Esophagus muscularis mucosa (tissue), 4 donors: Measurements from ENCODE around the gene PDXP. TPM values are rescaled to one million over a fixed set of nuclear protein-coding genes. Genes with fewer than 3 reads are reported as not detected.

Experiments
- DNase-seq: peaks from one replicate; pipeline ENCODE4 v3.0.0-alpha.2; 2017; ENCODE audit errors: extremely low spot score
- H3K27ac ChIP-seq, 4 donors: fragments of 200-600 bp; sonication (generic); replicated peaks in 1 of 4; 1 replicate in 3 of 4; 2 replicates in 1 of 4; pipeline ENCODE4 v1.5.1; 2016 to 2019; ENCODE audit warnings: mild to moderate bottlenecking in 1 of 4
- H3K27me3 ChIP-seq, 4 donors: fragments of 200-600 bp; sonication (generic); one replicate each; pipeline versions ENCODE4 v1.5.1 to v1.6.0; 2016 to 2019
- H3K36me3 ChIP-seq, 4 donors: fragments of 200-600 bp; sonication (generic); one replicate each; pipeline ENCODE4 v1.5.1; 2016 to 2019
- H3K4me1 ChIP-seq, 4 donors: fragments of 200-600 bp; sonication (generic); one replicate each; pipeline ENCODE4 v1.5.1; 2016 to 2019
- H3K4me3 ChIP-seq, 4 donors: fragments of 200-600 bp; sonication (generic); 1 replicate in 2 of 4; 2 replicates in 2 of 4; pipeline ENCODE4 v1.5.1; 2016 to 2019; ENCODE audit warnings: mild to moderate bottlenecking in 4 of 4, moderate library complexity in 1 of 4
- H3K9me3 ChIP-seq, 4 donors: fragments of 200-600 bp; sonication (generic); 1 replicate in 3 of 4; 2 replicates in 1 of 4; pipeline ENCODE4 v1.5.1; 2016 to 2019
- EP300 ChIP-seq: sonication (generic); formaldehyde crosslinking; IDR thresholded peaks from one replicate; pipeline ENCODE4 v1.6.1; 2017; ENCODE audit warnings: antibody characterized with exemption
- POLR2A ChIP-seq: fragments of 450-650 bp; IDR thresholded peaks from one replicate; pipeline ENCODE4 v1.6.1; 2017; ENCODE audit warnings: antibody characterized with exemption, moderate library complexity, mild to moderate bottlenecking, low read depth
- POLR2AphosphoS5 ChIP-seq, 2 donors: sonication (generic); formaldehyde crosslinking; IDR thresholded peaks; one replicate each; pipeline ENCODE4 v1.6.1; 2017; ENCODE audit warnings: antibody characterized with exemption in 2 of 2
- WGBS: methylation state at CpG from one replicate; pipeline ENCODE4 v1.1.5; 2018; 5-methylcytosine and 5-hydroxymethylcytosine counted together
- intact Hi-C: fragments of 100-400 bp; cut with DNase I; formaldehyde crosslinking; loops from one replicate; pipeline ENCODE4 v1.15.1; 2023
- total RNA-seq, 4 donors: library from RNA; depleted of rRNA; stranded (reverse); fragments of >200 nt; gene quantifications; one replicate each; pipeline versions ENCODE4 v1.1.0 to v1.2.1, GENCODE V29; 2016
- TF ChIP-seq, protein P1 (sequence below), 3 experiments: fragments of 200-600 bp in 2 of 3; fragments of 450-650 bp in 1 of 3; sonication (generic) in 2 of 3; IDR thresholded peaks; one replicate each; pipeline ENCODE4 v1.5.1; 2017 to 2019; ENCODE audit warnings: antibody characterized with exemption in 3 of 3, mild to moderate bottlenecking in 2 of 3, moderate library complexity in 1 of 3

PDXP gene
- total RNA-seq, 4 donors from 2014 or later = 7.3 to 28.3 (median 17.4) TPM

DNA sequence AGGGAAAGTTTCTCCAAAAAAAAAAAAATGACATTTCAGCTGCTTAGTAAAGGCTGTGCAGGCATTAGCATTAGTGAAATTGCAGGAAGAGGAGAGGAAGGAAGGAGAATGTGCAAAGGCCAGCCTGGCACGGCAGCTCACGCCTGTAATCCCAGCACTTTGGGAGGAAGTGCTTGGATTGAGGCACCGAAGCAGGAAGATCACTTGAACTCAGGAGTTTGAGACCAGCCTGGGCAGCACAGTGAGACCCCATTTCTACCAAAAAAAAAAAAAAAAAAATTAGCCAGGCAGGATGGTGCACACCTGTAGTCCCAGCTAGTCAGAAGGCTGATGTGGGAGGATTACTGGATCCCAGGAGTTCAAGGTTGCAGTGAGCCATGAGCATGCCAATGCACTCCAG is 46.1 kb downstream of the PDXP start:
- no peak for DNase-seq
- no peaks in the 10 kb centered on the region for H3K4me1 ChIP-seq
- no peak for TF ChIP-seq EP300
- TF ChIP-seq POLR2AphosphoS5 (IDR thresholded peaks at IDR 0.05) = no peak
- TF ChIP-seq, protein P1, sequence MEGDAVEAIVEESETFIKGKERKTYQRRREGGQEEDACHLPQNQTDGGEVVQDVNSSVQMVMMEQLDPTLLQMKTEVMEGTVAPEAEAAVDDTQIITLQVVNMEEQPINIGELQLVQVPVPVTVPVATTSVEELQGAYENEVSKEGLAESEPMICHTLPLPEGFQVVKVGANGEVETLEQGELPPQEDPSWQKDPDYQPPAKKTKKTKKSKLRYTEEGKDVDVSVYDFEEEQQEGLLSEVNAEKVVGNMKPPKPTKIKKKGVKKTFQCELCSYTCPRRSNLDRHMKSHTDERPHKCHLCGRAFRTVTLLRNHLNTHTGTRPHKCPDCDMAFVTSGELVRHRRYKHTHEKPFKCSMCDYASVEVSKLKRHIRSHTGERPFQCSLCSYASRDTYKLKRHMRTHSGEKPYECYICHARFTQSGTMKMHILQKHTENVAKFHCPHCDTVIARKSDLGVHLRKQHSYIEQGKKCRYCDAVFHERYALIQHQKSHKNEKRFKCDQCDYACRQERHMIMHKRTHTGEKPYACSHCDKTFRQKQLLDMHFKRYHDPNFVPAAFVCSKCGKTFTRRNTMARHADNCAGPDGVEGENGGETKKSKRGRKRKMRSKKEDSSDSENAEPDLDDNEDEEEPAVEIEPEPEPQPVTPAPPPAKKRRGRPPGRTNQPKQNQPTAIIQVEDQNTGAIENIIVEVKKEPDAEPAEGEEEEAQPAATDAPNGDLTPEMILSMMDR (IDR thresholded peaks at IDR 0.05) = no peak
- no peak for TF ChIP-seq POLR2A
- no peaks in the 10 kb centered on the region for H3K36me3 ChIP-seq
- H3K9me3 ChIP-seq = no peaks in the 10 kb centered on the region
- no peak overlapping the region for H3K4me3 ChIP-seq
- no peaks in the 10 kb centered on the region for H3K27me3 ChIP-seq
- 85% methylated on average over 3 of the region's 3 CpGs for WGBS
- no peak overlapping the region for H3K27ac ChIP-seq
- intact Hi-C loops = no loop called here

DNA sequence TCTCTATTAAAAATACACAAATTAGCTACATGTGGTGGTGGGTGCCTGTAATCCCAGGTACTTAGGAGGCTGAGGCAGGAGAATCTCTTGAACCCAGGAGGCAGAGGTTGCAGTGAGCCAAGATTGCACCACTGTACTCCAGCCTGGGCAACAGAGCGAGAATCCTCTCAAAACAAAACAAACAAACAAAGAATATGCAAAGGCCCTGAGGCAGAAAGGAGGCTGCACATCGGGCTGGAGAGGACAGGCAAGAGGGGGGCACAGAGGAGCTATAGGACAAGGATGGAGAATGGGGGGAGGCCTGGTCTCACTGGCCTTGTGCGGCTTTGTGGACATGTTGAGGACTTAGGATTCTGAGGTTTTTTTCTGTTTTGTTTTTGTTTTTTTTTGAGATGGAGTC is 46.7 kb downstream of the PDXP start:
- Histone ChIP-seq H3K4me1 (no peaks in the 10 kb centered on the region), H3K27ac (no peak overlapping the region), H3K27me3 (no peaks in the 10 kb centered on the region), H3K36me3 (no peaks in the 10 kb centered on the region), H3K9me3 (no peaks in the 10 kb centered on the region), H3K4me3 (no peak overlapping the region)
- DNase-seq = no peak
- 100% methylated on average over 3 of the region's 3 CpGs for WGBS
- intact Hi-C loops = no loop called here
- no peak for TF ChIP-seq POLR2AphosphoS5 (IDR thresholded peaks at IDR 0.05)

DNA sequence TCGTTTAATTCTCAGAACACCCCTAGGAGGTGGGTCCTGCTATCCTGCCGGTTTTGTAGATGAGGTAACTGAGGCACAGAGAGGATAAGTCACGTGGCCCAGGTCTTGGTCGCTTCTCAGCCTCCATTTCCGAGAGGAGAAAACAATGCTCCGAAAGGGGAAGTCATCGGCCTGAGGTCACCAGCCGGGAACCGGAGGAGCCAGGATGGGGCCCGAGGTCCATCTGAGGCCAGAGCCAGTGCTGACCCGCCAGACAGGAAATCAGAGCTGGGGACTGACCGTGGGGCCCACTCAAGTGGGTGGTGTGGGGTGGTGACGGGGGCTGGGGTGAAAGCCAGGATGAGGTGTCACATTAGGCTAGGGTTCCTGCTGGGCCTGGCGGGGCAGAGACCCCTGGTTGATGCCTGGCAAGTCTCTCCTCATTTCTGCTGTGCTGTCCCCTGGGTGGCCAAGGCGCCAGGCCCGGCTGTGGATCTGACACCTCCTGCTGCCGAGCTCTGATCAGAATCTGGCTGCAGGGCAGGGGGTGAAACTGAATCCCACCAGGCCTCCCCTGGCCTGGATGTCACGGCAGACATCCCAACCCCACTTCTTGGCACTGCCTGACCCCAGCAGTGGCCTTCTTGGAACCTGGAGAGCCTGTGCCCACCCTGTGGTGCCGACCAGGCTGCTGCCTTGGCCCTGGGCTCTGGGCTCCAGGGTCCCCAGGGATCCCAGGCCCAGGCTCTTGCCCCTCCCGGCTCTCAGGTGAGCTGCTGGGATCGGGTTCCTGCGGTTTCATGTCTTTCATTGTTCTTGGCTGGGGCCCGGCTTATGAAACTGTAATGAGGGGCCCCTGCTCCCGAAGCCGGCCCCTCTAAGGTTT is 50.3 kb downstream of the PDXP start:
- Histone ChIP-seq H3K36me3 (no peaks in the 10 kb centered on the region), H3K4me1 (no peaks in the 10 kb centered on the region), H3K27ac (no peak overlapping the region), H3K4me3 (no peak overlapping the region), H3K27me3 (no peaks in the 10 kb centered on the region), H3K9me3 (no peaks in the 10 kb centered on the region)
- 80% methylated on average over 13 of the region's 25 CpGs for WGBS
- TF ChIP-seq POLR2A = no peak
- no peak for TF ChIP-seq POLR2AphosphoS5 (IDR thresholded peaks at IDR 0.05)
- TF ChIP-seq EP300 = no peak
- TF ChIP-seq, protein P1 (IDR thresholded peaks at IDR 0.05) = no peak
- intact Hi-C loops = no loop called here
- no peak for DNase-seq

DNA sequence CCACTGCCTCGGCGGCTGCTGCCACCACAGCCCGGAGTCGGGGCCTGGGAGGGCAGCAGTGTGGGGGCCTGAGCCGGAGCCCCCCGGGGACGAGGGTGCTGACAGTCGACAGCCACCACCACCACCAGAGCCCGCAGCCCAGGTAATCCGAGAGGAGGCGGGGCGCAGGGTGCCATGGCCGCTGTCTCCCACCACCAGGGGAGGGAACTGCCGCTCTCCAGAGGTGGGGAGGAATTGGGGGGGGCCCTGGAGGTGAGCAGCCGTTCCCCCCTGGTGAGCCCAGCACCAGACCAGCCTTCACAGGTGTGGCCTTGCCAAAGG is 50.9 kb downstream of the PDXP start:
- Histone ChIP-seq H3K27ac (no peak overlapping the region), H3K9me3 (no peaks in the 10 kb centered on the region), H3K4me1 (no peaks in the 10 kb centered on the region), H3K27me3 (no peaks in the 10 kb centered on the region), H3K4me3 (no peak overlapping the region), H3K36me3 (no peaks in the 10 kb centered on the region)
- DNase-seq = no peak
- TF ChIP-seq POLR2AphosphoS5 (IDR thresholded peaks at IDR 0.05) (no peak), POLR2A (no peak), EP300 (no peak)
- TF ChIP-seq, protein P1 (IDR thresholded peaks at IDR 0.05) = no peak
- intact Hi-C loops = no loop called here
- 100% methylated on average over 2 of the region's 15 CpGs for WGBS

DNA sequence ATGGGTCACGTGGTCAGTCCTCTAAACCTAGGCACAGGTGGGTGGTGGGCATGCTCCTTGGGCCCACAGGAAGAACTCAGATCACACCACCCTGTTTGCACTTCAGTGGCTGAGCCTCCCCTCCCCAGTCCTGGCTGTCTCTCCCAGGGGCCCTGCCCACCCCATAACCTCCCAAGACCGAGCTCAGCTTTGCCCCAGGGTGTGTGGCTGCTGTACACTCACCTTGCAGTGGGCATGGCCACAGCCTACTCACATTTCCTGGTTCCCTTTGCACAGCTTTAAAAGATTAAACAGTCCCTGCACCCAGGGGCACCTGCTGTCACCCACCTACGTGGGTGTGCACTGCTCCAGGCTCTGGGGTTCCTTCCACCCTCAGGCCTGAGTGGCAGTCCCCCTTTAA is 52.2 kb downstream of the PDXP start:
- TF ChIP-seq POLR2A (no peak), POLR2AphosphoS5 (IDR thresholded peaks at IDR 0.05) (no peak), EP300 (no peak)
- TF ChIP-seq, protein P1 (IDR thresholded peaks at IDR 0.05) = no peak
- intact Hi-C loops = no loop called here
- WGBS = no CpG with 5 or more reads among the region's 3 CpGs
- H3K27ac ChIP-seq = no peak overlapping the region
- no peak for DNase-seq
- H3K9me3 ChIP-seq = no peaks in the 10 kb centered on the region
- H3K36me3 ChIP-seq = no peaks in the 10 kb centered on the region
- H3K27me3 ChIP-seq = no peaks in the 10 kb centered on the region
- H3K4me3 ChIP-seq = no peak overlapping the region
- no peaks in the 10 kb centered on the region for H3K4me1 ChIP-seq
